T-cell (primary cell): ENCODE results near the gene GUCA2B. TPM values are rescaled to one million over a fixed set of nuclear protein-coding genes. Genes with fewer than 3 reads are reported as not detected.

Source experiments
- ATAC-seq, 4 experiments: fragments of 200-7000 bp in 3 of 4; fragments of 150-1000 bp in 1 of 4; cut with Tn5 transposase; replicated peaks in 1 of 4; 1 replicate in 3 of 4; 2 replicates in 1 of 4; pipeline ENCODE4 v1.10.0; 2021; ENCODE audit warnings: moderate library complexity in 3 of 4, mild to moderate bottlenecking in 2 of 4, moderate number of reproducible peaks in 1 of 4
- CTCF ChIA-PET, 2 donors: fragments of 300-600 bp; sonication (Branson Sonifier 250); formaldehyde crosslinking; loops; one replicate each; lab custom pipeline; 2022; ENCODE audit warnings: antibody characterized with exemption in 2 of 2; lab: Charles Lee
- POLR2A ChIA-PET, 2 donors: fragments of 300-600 bp; sonication (Branson Sonifier 250); formaldehyde crosslinking; loops; one replicate each; lab custom pipeline; 2022; ENCODE audit warnings: antibody characterized with exemption in 2 of 2; lab: Charles Lee
- DNase-seq, 35 experiments: peaks; one replicate each; pipeline versions ENCODE4 v3.0.0 to v3.0.0-alpha.2; 2013 to 2023
- H3K27ac ChIP-seq: one replicate; pipeline ENCODE4 v1.5.1; 2013; ENCODE audit warnings: low read length
- H3K27me3 ChIP-seq, 2 experiments: replicated peaks in 1 of 2; 1 replicate in 1 of 2; 2 replicates in 1 of 2; pipeline versions ENCODE4 v1.6.1 to v1.7.0; 2013; ENCODE audit warnings: low read length in 1 of 2, mixed read lengths in 1 of 2; ENCODE audit not compliant: control insufficient read depth in 2 of 2, insufficient read depth in 2 of 2; ENCODE audit errors: extremely low read depth in 1 of 2
- H3K36me3 ChIP-seq, 2 donors: 1 replicate in 1 of 2; 2 replicates in 1 of 2; pipeline versions ENCODE4 v1.6.1 to v1.7.0; 2013; ENCODE audit warnings: low read length in 1 of 2; ENCODE audit not compliant: control insufficient read depth in 2 of 2, insufficient read depth in 1 of 2; ENCODE audit errors: extremely low read depth in 1 of 2
- H3K4me1 ChIP-seq, 2 experiments: 1 replicate in 1 of 2; 2 replicates in 1 of 2; pipeline versions ENCODE4 v1.6.1 to v1.7.0; 2013; ENCODE audit warnings: low read length in 2 of 2, mixed read lengths in 1 of 2; ENCODE audit not compliant: insufficient read depth in 2 of 2, control insufficient read depth in 1 of 2; ENCODE audit errors: extremely low read depth in 1 of 2
- H3K4me3 ChIP-seq, 2 donors: 1 replicate in 1 of 2; 2 replicates in 1 of 2; pipeline versions ENCODE4 v1.5.1 to v1.7.0; 2013; ENCODE audit warnings: mild to moderate bottlenecking in 2 of 2, low read length in 1 of 2, moderate library complexity in 1 of 2; ENCODE audit not compliant: control insufficient read depth in 1 of 2; ENCODE audit errors: extremely low read depth in 1 of 2
- H3K9me3 ChIP-seq: 2 replicates; pipeline ENCODE4 v1.7.0; 2013
- H3K27ac Mint-ChIP-seq, 2 donors: one replicate each; pipeline ENCODE4 v1.8.0; 2020 to 2021; ENCODE audit warnings: mild to moderate bottlenecking in 2 of 2, mixed read lengths in 2 of 2
- H3K27me3 Mint-ChIP-seq, 2 donors: one replicate each; pipeline ENCODE4 v1.8.0; 2021 to 2022; ENCODE audit warnings: mixed read lengths in 2 of 2
- H3K36me3 Mint-ChIP-seq: one replicate; pipeline ENCODE4 v1.8.0; 2021; ENCODE audit warnings: mixed read lengths
- H3K4me1 Mint-ChIP-seq, 3 donors: one replicate each; pipeline ENCODE4 v1.8.0; 2020 to 2022; ENCODE audit warnings: mixed read lengths in 3 of 3, mild to moderate bottlenecking in 1 of 3
- H3K4me3 Mint-ChIP-seq, 3 donors: one replicate each; pipeline ENCODE4 v1.8.0; 2020 to 2022; ENCODE audit warnings: mild to moderate bottlenecking in 3 of 3, mixed read lengths in 3 of 3, moderate library complexity in 3 of 3
- H3K9me3 Mint-ChIP-seq, 3 donors: one replicate each; pipeline ENCODE4 v1.8.0; 2020 to 2022; ENCODE audit warnings: mixed read lengths in 3 of 3
- WGBS: methylation state at CpG from one replicate; pipeline ENCODE4 v1.1.5; 2013; ENCODE audit warnings: missing lambda C conversion rate; ENCODE audit not compliant: insufficient coverage; 5-methylcytosine and 5-hydroxymethylcytosine counted together
- total RNA-seq, 35 experiments: library from RNA in 6 of 35; stranded (reverse) in 6 of 35; fragments of 120-200 nt in 1 of 35; gene quantifications; one replicate each; pipeline versions ENCODE4 v1.2.1 to v1.2.4 and lab custom pipeline; 2013 to 2026

GUCA2B gene
- total RNA-seq, 5 donors from 2014 or later (not counting 1 experiment from before 2014, with no cell fraction given): not detected

DNA sequence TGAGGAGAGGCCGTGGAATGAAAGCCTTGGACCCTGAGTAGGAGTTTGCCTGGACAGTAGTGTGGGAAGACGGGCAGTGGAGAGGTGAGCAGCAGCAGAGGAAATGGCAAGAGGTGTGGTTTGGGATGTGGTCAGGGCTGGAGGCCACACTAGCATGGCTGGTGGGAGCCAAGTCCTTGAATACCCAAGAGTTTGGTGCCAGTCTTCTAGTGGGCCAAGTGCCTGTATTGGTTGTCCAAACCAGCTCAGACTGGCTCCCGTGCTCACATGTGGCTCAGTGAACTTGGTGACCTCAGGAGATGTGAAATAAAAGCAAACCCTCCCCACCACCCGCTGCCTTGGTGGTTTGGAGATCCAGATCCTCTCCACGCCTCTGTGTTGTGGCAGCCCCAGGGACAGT lies 9.0 kb downstream of the GUCA2B start:
- H3K27ac ChIP-seq: no peak overlapping the region
- H3K4me3 ChIP-seq: no peak overlapping the region
- H3K27me3 ChIP-seq: peaks cover 0 to 30% of the 10 kb centered on the region in 2 experiments
- 84% methylated on average over 2 of the region's 5 CpGs for WGBS
- H3K36me3 ChIP-seq: no peaks in the 10 kb centered on the region
- Mint-ChIP-seq H3K4me1 (peaks cover 7 to 10% (median 7%) of the 10 kb centered on the region in 3 donors), H3K4me3 (no peak overlapping the region), H3K27ac (no peak overlapping the region), H3K9me3 (peaks cover 4 to 13% (median 7%) of the 10 kb centered on the region in 3 donors), H3K27me3 (peaks cover 7 to 8% of the 10 kb centered on the region in 2 donors), H3K36me3 (no peaks in the 10 kb centered on the region)
- CTCF ChIA-PET: no interaction called here
- H3K4me1 ChIP-seq: no peaks in the 10 kb centered on the region
- POLR2A ChIA-PET: no interaction called here
- ATAC-seq (no peak), DNase-seq (no peak)
- H3K9me3 ChIP-seq: no peaks in the 10 kb centered on the region

DNA sequence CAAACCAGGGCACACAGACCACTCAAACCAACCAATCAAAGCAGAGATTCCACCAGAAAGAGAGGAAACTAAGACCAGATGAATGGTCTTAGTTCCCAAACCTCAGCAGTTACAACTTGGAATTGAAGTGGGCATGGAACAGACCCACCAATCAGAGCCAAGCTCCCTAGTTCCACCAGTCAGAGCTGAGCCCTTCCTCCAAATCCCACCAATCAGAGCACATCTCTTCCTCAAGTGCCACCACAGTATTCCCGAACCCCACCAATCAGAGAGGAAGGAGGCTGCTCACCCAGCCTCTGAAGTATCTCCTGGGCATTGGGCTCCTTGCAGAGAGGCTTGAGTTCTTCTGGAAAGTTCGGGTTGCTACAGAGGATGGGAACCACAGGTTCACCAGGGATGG lies 9.9 kb downstream of the GUCA2B start:
- no peaks in the 10 kb centered on the region for H3K36me3 ChIP-seq
- H3K27ac Mint-ChIP-seq: no peak overlapping the region
- ChIA-PET CTCF (no interaction called here), POLR2A (no interaction called here)
- no peak overlapping the region for H3K4me3 Mint-ChIP-seq
- no peak overlapping the region for H3K4me3 ChIP-seq
- H3K27me3 ChIP-seq: peaks cover 0 to 36% of the 10 kb centered on the region in 2 experiments
- no peak overlapping the region for H3K27ac ChIP-seq
- peaks cover 4 to 13% (median 7%) of the 10 kb centered on the region in 3 donors for H3K9me3 Mint-ChIP-seq
- peaks cover 8 to 10% of the 10 kb centered on the region in 2 donors for H3K27me3 Mint-ChIP-seq
- WGBS: 67% methylated on average over 1 of the region's 2 CpGs
- DNase-seq: no peak
- no peaks in the 10 kb centered on the region for H3K9me3 ChIP-seq
- no peak for ATAC-seq
- H3K36me3 Mint-ChIP-seq: no peaks in the 10 kb centered on the region
- H3K4me1 Mint-ChIP-seq: peaks cover 0 to 1% (median under 1%) of the 10 kb centered on the region in 3 donors
- no peaks in the 10 kb centered on the region for H3K4me1 ChIP-seq

DNA sequence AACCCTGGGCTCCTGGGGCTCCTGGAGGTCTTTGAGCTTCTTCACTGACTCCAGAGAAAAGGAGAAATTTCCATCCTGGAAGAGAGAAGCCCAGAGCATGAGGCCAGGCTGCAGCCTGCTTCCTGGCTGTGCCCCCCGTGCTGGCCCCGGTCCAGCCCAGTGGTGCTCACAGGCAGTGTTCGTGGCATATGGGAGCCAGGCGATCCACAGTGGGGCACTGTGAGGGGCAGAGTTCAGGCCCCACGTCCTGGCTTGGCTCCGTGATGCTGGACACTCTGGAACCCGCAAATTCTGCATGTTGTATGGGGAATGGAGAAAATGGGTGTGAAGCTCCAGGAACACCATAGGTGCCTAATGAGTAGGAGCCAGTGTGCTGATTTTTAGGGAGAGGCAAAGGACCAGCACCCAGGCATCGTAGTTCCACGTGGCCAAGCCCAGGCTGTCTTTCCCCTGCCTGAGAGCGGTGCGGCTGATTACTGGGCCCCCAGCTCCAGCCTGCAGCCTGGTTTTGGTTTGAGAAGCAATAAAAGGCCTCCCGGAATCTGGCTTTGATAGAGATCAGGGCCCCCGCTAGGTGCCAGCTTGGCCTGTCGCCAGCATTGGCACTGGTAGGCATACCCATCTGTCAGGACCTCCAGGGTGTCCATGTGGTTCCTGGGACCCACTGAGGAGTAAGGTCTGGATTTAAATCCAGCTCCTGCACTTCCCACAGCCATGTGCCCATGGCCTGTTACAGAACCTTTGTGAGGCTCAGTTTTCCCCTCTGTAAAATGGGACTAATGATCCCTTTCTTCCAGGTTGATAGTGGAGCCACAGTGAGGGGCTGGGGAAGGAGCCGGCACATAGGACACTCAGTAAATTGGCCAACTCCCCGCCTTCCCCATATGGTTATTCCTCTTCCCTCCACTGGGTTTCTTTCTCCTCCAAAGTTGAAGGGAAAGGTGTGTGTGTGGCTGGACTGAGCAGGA lies 10.6 kb downstream of the GUCA2B start:
- ATAC-seq: no peak
- Mint-ChIP-seq H3K4me1 (no peaks in the 10 kb centered on the region), H3K9me3 (peaks cover 4 to 13% (median 7%) of the 10 kb centered on the region in 3 donors), H3K27me3 (peaks cover 8 to 10% of the 10 kb centered on the region in 2 donors), H3K27ac (no peak overlapping the region), H3K4me3 (no peak overlapping the region), H3K36me3 (no peaks in the 10 kb centered on the region)
- DNase-seq: no peak
- ChIA-PET CTCF (no interaction called here), POLR2A (no interaction called here)
- Histone ChIP-seq H3K27ac (no peak overlapping the region), H3K4me3 (no peak overlapping the region), H3K4me1 (no peaks in the 10 kb centered on the region), H3K27me3 (peaks cover 0 to 43% of the 10 kb centered on the region in 2 experiments), H3K36me3 (no peaks in the 10 kb centered on the region), H3K9me3 (no peaks in the 10 kb centered on the region)
- WGBS: 84% methylated on average over 13 of the region's 16 CpGs

- Histone ChIP-seq H3K27me3 (peaks cover 0 to 44% of the 10 kb centered on the region in 2 experiments), H3K36me3 (no peaks in the 10 kb centered on the region), H3K27ac (no peak within 1 kb of the TSS), H3K4me3 (no peak within 1 kb of the TSS), H3K9me3 (no peaks in the 10 kb centered on the region), H3K4me1 (no peaks in the 10 kb centered on the region)
- Mint-ChIP-seq H3K4me3 (no peak within 1 kb of the TSS), H3K4me1 (no peaks in the 10 kb centered on the region), H3K27me3 (peaks cover 8 to 10% of the 10 kb centered on the region in 2 donors), H3K36me3 (no peaks in the 10 kb centered on the region), H3K9me3 (peaks cover 4 to 13% (median 7%) of the 10 kb centered on the region in 3 donors), H3K27ac (no peak within 1 kb of the TSS)
- DNase-seq (no peak), ATAC-seq (no peak)
- 90% methylated on average over 17 of the region's 24 CpGs for WGBS
- ChIA-PET POLR2A (no interaction called here), CTCF (no interaction called here)
Observed at GRCh38 chr1:42164551-42165420, 11.6 kb downstream of the GUCA2B start, which contains the start of gene GUCA2A. Gene GUCA2A (minus strand): TSS chr1:42164745. CDS start chr1:42164712, 33 bp downstream.

GRCh38 chr1:42165511-42166210 lies 12.5 kb downstream of the GUCA2B start:
- CTCF ChIA-PET: no interaction called here
- Mint-ChIP-seq H3K9me3 (peaks cover 4 to 10% (median 7%) of the 10 kb centered on the region in 3 donors), H3K4me1 (no peaks in the 10 kb centered on the region), H3K36me3 (no peaks in the 10 kb centered on the region), H3K27me3 (peaks cover 8 to 10% of the 10 kb centered on the region in 2 donors), H3K27ac (no peak overlapping the region), H3K4me3 (no peak overlapping the region)
- no peak overlapping the region for H3K27ac ChIP-seq
- POLR2A ChIA-PET: no interaction called here
- ATAC-seq (no peak), DNase-seq (no peak)
- H3K36me3 ChIP-seq: no peaks in the 10 kb centered on the region
- H3K4me3 ChIP-seq: no peak overlapping the region
- H3K4me1 ChIP-seq: no peaks in the 10 kb centered on the region
- 91% methylated on average over 9 of the region's 12 CpGs for WGBS
- H3K27me3 ChIP-seq: peaks cover 0 to 46% of the 10 kb centered on the region in 2 experiments
- no peaks in the 10 kb centered on the region for H3K9me3 ChIP-seq
